ENCODE data around the gene ST14.

Gene ST14

GRCh38 chr11:130213143-130213978, 53.8 kb downstream of the ST14 start:
- H3K9me3 ChIP-seq (ENCODE audit: control insufficient read depth in 1 of 2, low read length in 2 of 2): no peaks in the 10 kb centered on the region
- H3K36me3 ChIP-seq (ENCODE audit: control insufficient read depth in 1 of 2, insufficient read depth in 2 of 2, low read length in 2 of 2): no peaks in the 10 kb centered on the region
- H3K27me3 ChIP-seq (ENCODE audit: low read depth, low read length): no peaks in the 10 kb centered on the region
- peaks cover 6 to 7% of the 10 kb centered on the region in 2 donors for H3K4me1 ChIP-seq (ENCODE audit: control insufficient read depth in 1 of 2, insufficient read depth in 2 of 2, low read length in 2 of 2)
- H3K4me3 ChIP-seq (ENCODE audit: low read depth in 1 of 2, low read length in 2 of 2): no peak overlapping the region
- no peak overlapping the region for H3K27ac ChIP-seq (ENCODE audit: low read length)

GRCh38 chr11:130213979-130214281, 54.3 kb downstream of the ST14 start:
- Histone ChIP-seq H3K27ac (ENCODE audit: low read length) (no peak overlapping the region), H3K4me1 (ENCODE audit: control insufficient read depth in 1 of 2, insufficient read depth in 2 of 2, low read length in 2 of 2) (peaks cover 6 to 7% of the 10 kb centered on the region in 2 donors), H3K27me3 (ENCODE audit: low read depth, low read length) (no peaks in the 10 kb centered on the region), H3K4me3 (ENCODE audit: low read depth in 1 of 2, low read length in 2 of 2) (no peak overlapping the region), H3K9me3 (ENCODE audit: control insufficient read depth in 1 of 2, low read length in 2 of 2) (no peaks in the 10 kb centered on the region), H3K36me3 (ENCODE audit: control insufficient read depth in 1 of 2, insufficient read depth in 2 of 2, low read length in 2 of 2) (no peaks in the 10 kb centered on the region)

- no peak overlapping the region for H3K27ac ChIP-seq (ENCODE audit: low read length)
- H3K4me1 ChIP-seq (ENCODE audit: control insufficient read depth in 1 of 2, insufficient read depth in 2 of 2, low read length in 2 of 2): peaks cover 6 to 7% of the 10 kb centered on the region in 2 donors
- no peaks in the 10 kb centered on the region for H3K36me3 ChIP-seq (ENCODE audit: control insufficient read depth in 1 of 2, insufficient read depth in 2 of 2, low read length in 2 of 2)
- H3K4me3 ChIP-seq (ENCODE audit: low read depth in 1 of 2, low read length in 2 of 2): no peak overlapping the region
- no peaks in the 10 kb centered on the region for H3K9me3 ChIP-seq (ENCODE audit: control insufficient read depth in 1 of 2, low read length in 2 of 2)
- H3K27me3 ChIP-seq (ENCODE audit: low read depth, low read length): no peaks in the 10 kb centered on the region
Observed at GRCh38 chr11:130214861-130215530, 55.4 kb downstream of the ST14 start.

- Histone ChIP-seq H3K36me3 (ENCODE audit: control insufficient read depth in 1 of 2, insufficient read depth in 2 of 2, low read length in 2 of 2) (no peaks in the 10 kb centered on the region), H3K27me3 (ENCODE audit: low read depth, low read length) (no peaks in the 10 kb centered on the region), H3K27ac (ENCODE audit: low read length) (no peak overlapping the region), H3K4me3 (ENCODE audit: low read depth in 1 of 2, low read length in 2 of 2) (no peak overlapping the region), H3K4me1 (ENCODE audit: control insufficient read depth in 1 of 2, insufficient read depth in 2 of 2, low read length in 2 of 2) (peaks cover 6 to 7% of the 10 kb centered on the region in 2 donors), H3K9me3 (ENCODE audit: control insufficient read depth in 1 of 2, low read length in 2 of 2) (no peaks in the 10 kb centered on the region)
Observed at GRCh38 chr11:130215531-130216220, 56.1 kb downstream of the ST14 start.

GRCh38 chr11:130216221-130216550, 56.6 kb downstream of the ST14 start:
- no peaks in the 10 kb centered on the region for H3K27me3 ChIP-seq (ENCODE audit: low read depth, low read length)
- no peak overlapping the region for H3K27ac ChIP-seq (ENCODE audit: low read length)
- no peak overlapping the region for H3K4me3 ChIP-seq (ENCODE audit: low read depth in 1 of 2, low read length in 2 of 2)
- H3K9me3 ChIP-seq (ENCODE audit: control insufficient read depth in 1 of 2, low read length in 2 of 2): no peaks in the 10 kb centered on the region
- no peaks in the 10 kb centered on the region for H3K36me3 ChIP-seq (ENCODE audit: control insufficient read depth in 1 of 2, insufficient read depth in 2 of 2, low read length in 2 of 2)
- peaks cover 6 to 7% of the 10 kb centered on the region in 2 donors for H3K4me1 ChIP-seq (ENCODE audit: control insufficient read depth in 1 of 2, insufficient read depth in 2 of 2, low read length in 2 of 2)

- no peaks in the 10 kb centered on the region for H3K9me3 ChIP-seq (ENCODE audit: control insufficient read depth in 1 of 2, low read length in 2 of 2)
- peaks cover 6 to 7% of the 10 kb centered on the region in 2 donors for H3K4me1 ChIP-seq (ENCODE audit: control insufficient read depth in 1 of 2, insufficient read depth in 2 of 2, low read length in 2 of 2)
- H3K27ac ChIP-seq (ENCODE audit: low read length): no peak overlapping the region
- H3K4me3 ChIP-seq (ENCODE audit: low read depth in 1 of 2, low read length in 2 of 2): no peak overlapping the region
- H3K27me3 ChIP-seq (ENCODE audit: low read depth, low read length): no peaks in the 10 kb centered on the region
- no peaks in the 10 kb centered on the region for H3K36me3 ChIP-seq (ENCODE audit: control insufficient read depth in 1 of 2, insufficient read depth in 2 of 2, low read length in 2 of 2)
Observed at GRCh38 chr11:130216591-130217132, 57.1 kb downstream of the ST14 start.

GRCh38 chr11:130217133-130218031, 57.8 kb downstream of the ST14 start:
- Histone ChIP-seq H3K27ac (ENCODE audit: low read length) (no peak overlapping the region), H3K36me3 (ENCODE audit: control insufficient read depth in 1 of 2, insufficient read depth in 2 of 2, low read length in 2 of 2) (no peaks in the 10 kb centered on the region), H3K4me1 (ENCODE audit: control insufficient read depth in 1 of 2, insufficient read depth in 2 of 2, low read length in 2 of 2) (peaks cover 6 to 7% of the 10 kb centered on the region in 2 donors), H3K9me3 (ENCODE audit: control insufficient read depth in 1 of 2, low read length in 2 of 2) (no peaks in the 10 kb centered on the region), H3K27me3 (ENCODE audit: low read depth, low read length) (no peaks in the 10 kb centered on the region), H3K4me3 (ENCODE audit: low read depth in 1 of 2, low read length in 2 of 2) (no peak overlapping the region)

- H3K4me1 ChIP-seq (ENCODE audit: control insufficient read depth in 1 of 2, insufficient read depth in 2 of 2, low read length in 2 of 2): no peaks in the 10 kb centered on the region
- H3K4me3 ChIP-seq (ENCODE audit: low read depth in 1 of 2, low read length in 2 of 2): no peak overlapping the region
- H3K36me3 ChIP-seq (ENCODE audit: control insufficient read depth in 1 of 2, insufficient read depth in 2 of 2, low read length in 2 of 2): no peaks in the 10 kb centered on the region
- H3K27me3 ChIP-seq (ENCODE audit: low read depth, low read length): no peaks in the 10 kb centered on the region
- H3K9me3 ChIP-seq (ENCODE audit: control insufficient read depth in 1 of 2, low read length in 2 of 2): no peaks in the 10 kb centered on the region
- H3K27ac ChIP-seq (ENCODE audit: low read length): no peak overlapping the region
Observed at GRCh38 chr11:130218501-130219070, 59.0 kb downstream of the ST14 start.

GRCh38 chr11:130219148-130219547, 59.6 kb downstream of the ST14 start:
- no peaks in the 10 kb centered on the region for H3K36me3 ChIP-seq (ENCODE audit: control insufficient read depth in 1 of 2, insufficient read depth in 2 of 2, low read length in 2 of 2)
- no peak overlapping the region for H3K27ac ChIP-seq (ENCODE audit: low read length)
- H3K4me3 ChIP-seq (ENCODE audit: low read depth in 1 of 2, low read length in 2 of 2): no peak overlapping the region

GRCh38 chr11:130220311-130221035, 60.9 kb downstream of the ST14 start:
- H3K27me3 ChIP-seq (ENCODE audit: low read depth, low read length): no peaks in the 10 kb centered on the region
- no peak overlapping the region for H3K4me3 ChIP-seq (ENCODE audit: low read depth in 1 of 2, low read length in 2 of 2)
- H3K36me3 ChIP-seq (ENCODE audit: control insufficient read depth in 1 of 2, insufficient read depth in 2 of 2, low read length in 2 of 2): no peaks in the 10 kb centered on the region
- no peaks in the 10 kb centered on the region for H3K4me1 ChIP-seq (ENCODE audit: control insufficient read depth in 1 of 2, insufficient read depth in 2 of 2, low read length in 2 of 2)
- H3K9me3 ChIP-seq (ENCODE audit: control insufficient read depth in 1 of 2, low read length in 2 of 2): no peaks in the 10 kb centered on the region
- no peak overlapping the region for H3K27ac ChIP-seq (ENCODE audit: low read length)

More at GRCh38 chr11:130219148-130219547, 59.6 kb downstream of the ST14 start:
- H3K9me3 ChIP-seq (ENCODE audit: control insufficient read depth in 1 of 2, low read length in 2 of 2): no peaks in the 10 kb centered on the region
- H3K4me1 ChIP-seq (ENCODE audit: control insufficient read depth in 1 of 2, insufficient read depth in 2 of 2, low read length in 2 of 2): no peaks in the 10 kb centered on the region
- no peaks in the 10 kb centered on the region for H3K27me3 ChIP-seq (ENCODE audit: low read depth, low read length)

All from muscle layer of duodenum (tissue), 2 donors.